Right lobe of liver (tissue), 4 donors: ENCODE results near the gene SPATA16.

Experiments used
- POLR2A ChIP-seq: fragments of 450-650 bp; IDR thresholded peaks from one replicate; pipeline ENCODE4 v1.6.1; 2017; ENCODE audit warnings: antibody characterized with exemption, mild to moderate bottlenecking
- TF ChIP-seq, protein P1 (sequence below), 4 donors: fragments of 200-600 bp in 3 of 4; fragments of 450-650 bp in 1 of 4; IDR thresholded peaks; one replicate each; pipeline versions ENCODE4 v1.5.1 to v1.8.0; 2016 to 2022; ENCODE audit warnings: antibody characterized with exemption in 4 of 4, mild to moderate bottlenecking in 2 of 4
- donor health status: DM: no; HTN: no; CAD: no.
- donor health status: DM: no; HTN: no; CAD: no.
- donor health status: DM: no; HTN: yes; CAD: no.

DNA sequence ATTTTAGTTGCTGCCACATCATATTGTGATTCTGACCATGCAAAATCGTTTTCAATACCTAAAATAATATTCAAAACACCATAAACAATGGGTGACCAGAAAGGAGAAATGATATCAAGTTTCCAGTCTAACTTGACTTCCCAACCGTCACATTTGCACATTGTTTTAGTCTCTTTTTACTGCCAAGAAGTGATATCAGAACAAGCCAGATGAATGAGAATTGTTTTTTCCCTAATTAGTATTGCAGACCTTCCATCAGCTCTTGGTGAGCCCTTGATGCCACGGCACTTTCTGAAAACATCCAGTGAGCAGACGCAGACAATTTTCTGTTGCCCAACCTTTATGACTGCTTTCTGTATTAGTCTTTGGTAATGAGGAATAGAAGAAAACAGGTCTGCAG lies 62.5 kb downstream of the SPATA16 start:
- TF ChIP-seq, protein P1, sequence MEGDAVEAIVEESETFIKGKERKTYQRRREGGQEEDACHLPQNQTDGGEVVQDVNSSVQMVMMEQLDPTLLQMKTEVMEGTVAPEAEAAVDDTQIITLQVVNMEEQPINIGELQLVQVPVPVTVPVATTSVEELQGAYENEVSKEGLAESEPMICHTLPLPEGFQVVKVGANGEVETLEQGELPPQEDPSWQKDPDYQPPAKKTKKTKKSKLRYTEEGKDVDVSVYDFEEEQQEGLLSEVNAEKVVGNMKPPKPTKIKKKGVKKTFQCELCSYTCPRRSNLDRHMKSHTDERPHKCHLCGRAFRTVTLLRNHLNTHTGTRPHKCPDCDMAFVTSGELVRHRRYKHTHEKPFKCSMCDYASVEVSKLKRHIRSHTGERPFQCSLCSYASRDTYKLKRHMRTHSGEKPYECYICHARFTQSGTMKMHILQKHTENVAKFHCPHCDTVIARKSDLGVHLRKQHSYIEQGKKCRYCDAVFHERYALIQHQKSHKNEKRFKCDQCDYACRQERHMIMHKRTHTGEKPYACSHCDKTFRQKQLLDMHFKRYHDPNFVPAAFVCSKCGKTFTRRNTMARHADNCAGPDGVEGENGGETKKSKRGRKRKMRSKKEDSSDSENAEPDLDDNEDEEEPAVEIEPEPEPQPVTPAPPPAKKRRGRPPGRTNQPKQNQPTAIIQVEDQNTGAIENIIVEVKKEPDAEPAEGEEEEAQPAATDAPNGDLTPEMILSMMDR (IDR thresholded peaks at IDR 0.05) = no peak
- no peak for TF ChIP-seq POLR2A
